Measurements from ENCODE around the gene APBB1.
A peak's percentile ranks its signal among the peaks of the same experiment; 100 is the strongest.

DNA sequence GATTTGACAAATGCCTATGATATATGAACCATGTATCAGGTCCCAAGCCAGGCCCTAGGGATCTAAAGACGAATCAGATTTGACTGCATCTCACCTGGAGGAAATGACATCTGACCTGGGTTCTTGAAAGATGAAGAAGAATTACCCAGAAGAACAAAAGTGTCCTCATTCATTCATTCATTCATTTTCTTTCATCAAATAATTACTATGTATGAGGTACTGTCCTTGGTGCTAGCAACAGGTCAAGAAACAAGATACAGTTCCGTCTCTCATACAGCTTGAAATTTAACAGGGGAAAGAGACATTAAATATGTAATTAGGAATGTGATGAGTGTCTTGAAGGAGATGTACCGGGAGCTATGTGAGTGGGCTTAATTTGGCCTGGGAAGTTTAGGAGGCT, 1.8 kb upstream of the APBB1 start:
- TF ChIP-seq, protein P1, sequence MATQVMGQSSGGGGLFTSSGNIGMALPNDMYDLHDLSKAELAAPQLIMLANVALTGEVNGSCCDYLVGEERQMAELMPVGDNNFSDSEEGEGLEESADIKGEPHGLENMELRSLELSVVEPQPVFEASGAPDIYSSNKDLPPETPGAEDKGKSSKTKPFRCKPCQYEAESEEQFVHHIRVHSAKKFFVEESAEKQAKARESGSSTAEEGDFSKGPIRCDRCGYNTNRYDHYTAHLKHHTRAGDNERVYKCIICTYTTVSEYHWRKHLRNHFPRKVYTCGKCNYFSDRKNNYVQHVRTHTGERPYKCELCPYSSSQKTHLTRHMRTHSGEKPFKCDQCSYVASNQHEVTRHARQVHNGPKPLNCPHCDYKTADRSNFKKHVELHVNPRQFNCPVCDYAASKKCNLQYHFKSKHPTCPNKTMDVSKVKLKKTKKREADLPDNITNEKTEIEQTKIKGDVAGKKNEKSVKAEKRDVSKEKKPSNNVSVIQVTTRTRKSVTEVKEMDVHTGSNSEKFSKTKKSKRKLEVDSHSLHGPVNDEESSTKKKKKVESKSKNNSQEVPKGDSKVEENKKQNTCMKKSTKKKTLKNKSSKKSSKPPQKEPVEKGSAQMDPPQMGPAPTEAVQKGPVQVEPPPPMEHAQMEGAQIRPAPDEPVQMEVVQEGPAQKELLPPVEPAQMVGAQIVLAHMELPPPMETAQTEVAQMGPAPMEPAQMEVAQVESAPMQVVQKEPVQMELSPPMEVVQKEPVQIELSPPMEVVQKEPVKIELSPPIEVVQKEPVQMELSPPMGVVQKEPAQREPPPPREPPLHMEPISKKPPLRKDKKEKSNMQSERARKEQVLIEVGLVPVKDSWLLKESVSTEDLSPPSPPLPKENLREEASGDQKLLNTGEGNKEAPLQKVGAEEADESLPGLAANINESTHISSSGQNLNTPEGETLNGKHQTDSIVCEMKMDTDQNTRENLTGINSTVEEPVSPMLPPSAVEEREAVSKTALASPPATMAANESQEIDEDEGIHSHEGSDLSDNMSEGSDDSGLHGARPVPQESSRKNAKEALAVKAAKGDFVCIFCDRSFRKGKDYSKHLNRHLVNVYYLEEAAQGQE (IDR thresholded peaks at IDR 0.05; ENCODE audit: low read depth) = peak; percentile 80
- TF ChIP-seq TEAD4 (IDR thresholded peaks at IDR 0.05) = no peak
- TF ChIP-seq EP300 (IDR thresholded peaks at IDR 0.05; ENCODE audit: borderline replicate concordance) = no peak
- no peak for TF ChIP-seq EGR1 (IDR thresholded peaks at IDR 0.05)
- TF ChIP-seq TAF1 (IDR thresholded peaks at IDR 0.05; ENCODE audit: low read depth) = no peak
- no peak for TF ChIP-seq CEBPB (IDR thresholded peaks at IDR 0.05)
- no peak for TF ChIP-seq FOXM1 (IDR thresholded peaks at IDR 0.05; ENCODE audit: borderline replicate concordance, low read depth)
- TF ChIP-seq RAD21 (IDR thresholded peaks at IDR 0.05; ENCODE audit: low read depth) = no peak
- TF ChIP-seq YY1 (IDR thresholded peaks at IDR 0.05; ENCODE audit: low read depth) = no peak
- TF ChIP-seq, protein P2, sequence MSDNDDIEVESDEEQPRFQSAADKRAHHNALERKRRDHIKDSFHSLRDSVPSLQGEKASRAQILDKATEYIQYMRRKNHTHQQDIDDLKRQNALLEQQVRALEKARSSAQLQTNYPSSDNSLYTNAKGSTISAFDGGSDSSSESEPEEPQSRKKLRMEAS (IDR thresholded peaks at IDR 0.05) = no peak
- TF ChIP-seq, protein P3, sequence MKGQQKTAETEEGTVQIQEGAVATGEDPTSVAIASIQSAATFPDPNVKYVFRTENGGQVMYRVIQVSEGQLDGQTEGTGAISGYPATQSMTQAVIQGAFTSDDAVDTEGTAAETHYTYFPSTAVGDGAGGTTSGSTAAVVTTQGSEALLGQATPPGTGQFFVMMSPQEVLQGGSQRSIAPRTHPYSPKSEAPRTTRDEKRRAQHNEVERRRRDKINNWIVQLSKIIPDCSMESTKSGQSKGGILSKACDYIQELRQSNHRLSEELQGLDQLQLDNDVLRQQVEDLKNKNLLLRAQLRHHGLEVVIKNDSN (IDR thresholded peaks at IDR 0.05) = no peak
- TF ChIP-seq TCF12 (IDR thresholded peaks at IDR 0.05; ENCODE audit: low read depth) = no peak
- TF ChIP-seq CREB1 (IDR thresholded peaks at IDR 0.05; ENCODE audit: low read depth) = no peak
- TF ChIP-seq NFIC (IDR thresholded peaks at IDR 0.05) = no peak
